Spinal cord (tissue), 10 donors: ENCODE results near the gene DACH2. TPM values are rescaled to one million over a fixed set of nuclear protein-coding genes. Genes with fewer than 3 reads are reported as not detected.

Experiments used
- DNase-seq, 6 donors: peaks; one replicate each; pipeline versions ENCODE4 v3.0.0 to v3.0.0-alpha.2; 2013 to 2015; ENCODE audit warnings: low spot score in 6 of 6, low read depth in 4 of 6
- H3K27ac ChIP-seq: one replicate; pipeline ENCODE4 v1.5.1; 2013; ENCODE audit warnings: low read depth, low read length, control low read depth
- H3K27me3 ChIP-seq: one replicate; pipeline ENCODE4 v1.6.1; 2013; ENCODE audit warnings: low read length; ENCODE audit not compliant: control insufficient read depth, insufficient read depth
- H3K36me3 ChIP-seq: one replicate; pipeline ENCODE4 v1.6.1; 2013; ENCODE audit warnings: low read length; ENCODE audit not compliant: control insufficient read depth, insufficient read depth
- H3K4me1 ChIP-seq: one replicate; pipeline ENCODE4 v1.6.1; 2013; ENCODE audit warnings: low read length; ENCODE audit not compliant: control insufficient read depth, insufficient read depth
- H3K4me3 ChIP-seq: one replicate; pipeline ENCODE4 v1.5.1; 2013; ENCODE audit warnings: low read depth, low read length, control low read depth
- H3K9me3 ChIP-seq: one replicate; pipeline ENCODE4 v1.6.1; 2013; ENCODE audit warnings: low read length; ENCODE audit not compliant: control insufficient read depth, insufficient read depth
- WGBS: methylation state at CpG from one replicate; pipeline ENCODE4 v1.1.5; 2013; ENCODE audit warnings: missing lambda C conversion rate; ENCODE audit not compliant: insufficient coverage; 5-methylcytosine and 5-hydroxymethylcytosine counted together
- polyA plus RNA-seq, 2 donors: library from polyadenylated mRNA; unstranded; fragments of 120-200 nt; gene quantifications; one replicate each; pipeline ENCODE4 v1.2.1, GENCODE V29; 2013; ENCODE audit not compliant: insufficient read length in 2 of 2
- total RNA-seq, 2 donors: library from RNA; depleted of rRNA in 1 of 2; stranded (reverse); fragments of 120-200 nt in 1 of 2; fragments of >200 nt in 1 of 2; gene quantifications; one replicate each; pipeline versions ENCODE4 v1.2.3 to v1.2.4, GENCODE V29; 2013 to 2014
- donor health status: healthy.

DACH2 gene
- total and polyA plus RNA-seq, 4 donors: 5.4 to 9.1 (median 7.8) TPM

GRCh38 chrX:86370927-86371326, 222.7 kb downstream of the DACH2 start:
- WGBS: no CpG with 5 or more reads among the region's 1 CpG

GRCh38 chrX:86379209-86379608, 231.0 kb downstream of the DACH2 start:
- Histone ChIP-seq H3K36me3 (no peaks in the 10 kb centered on the region), H3K4me3 (no peak overlapping the region), H3K27me3 (no peaks in the 10 kb centered on the region), H3K9me3 (no peaks in the 10 kb centered on the region), H3K27ac (no peak overlapping the region), H3K4me1 (no peaks in the 10 kb centered on the region)
- DNase-seq: no peak

More at GRCh38 chrX:86370927-86371326, 222.7 kb downstream of the DACH2 start:
- no peaks in the 10 kb centered on the region for H3K36me3 ChIP-seq
- H3K9me3 ChIP-seq: no peaks in the 10 kb centered on the region
- no peak overlapping the region for H3K27ac ChIP-seq
- H3K4me1 ChIP-seq: no peaks in the 10 kb centered on the region
- no peak for DNase-seq
- no peaks in the 10 kb centered on the region for H3K27me3 ChIP-seq
- H3K4me3 ChIP-seq: no peak overlapping the region

- H3K4me3 ChIP-seq: no peak overlapping the region
- H3K36me3 ChIP-seq: no peaks in the 10 kb centered on the region
- H3K9me3 ChIP-seq: no peaks in the 10 kb centered on the region
- no CpG with 5 or more reads among the region's 3 CpGs for WGBS
- no peak for DNase-seq
- no peaks in the 10 kb centered on the region for H3K4me1 ChIP-seq
- H3K27me3 ChIP-seq: peaks cover 4% of the 10 kb centered on the region
- no peak overlapping the region for H3K27ac ChIP-seq
Observed at GRCh38 chrX:86383681-86384540, 235.7 kb downstream of the DACH2 start.

GRCh38 chrX:86407371-86407770, 259.1 kb downstream of the DACH2 start:
- no peaks in the 10 kb centered on the region for H3K9me3 ChIP-seq
- no peak overlapping the region for H3K27ac ChIP-seq
- WGBS: no CpG with 5 or more reads among the region's 4 CpGs
- no peaks in the 10 kb centered on the region for H3K36me3 ChIP-seq
- no peak overlapping the region for H3K4me3 ChIP-seq
- no peak for DNase-seq
- H3K27me3 ChIP-seq: no peaks in the 10 kb centered on the region
- no peaks in the 10 kb centered on the region for H3K4me1 ChIP-seq

- no peaks in the 10 kb centered on the region for H3K27me3 ChIP-seq
- H3K27ac ChIP-seq: no peak overlapping the region
- no CpG with 5 or more reads among the region's 1 CpG for WGBS
- H3K4me1 ChIP-seq: no peaks in the 10 kb centered on the region
- H3K36me3 ChIP-seq: no peaks in the 10 kb centered on the region
- DNase-seq: peak in 1 of 6 donors; percentile 11
- H3K9me3 ChIP-seq: no peaks in the 10 kb centered on the region
- H3K4me3 ChIP-seq: no peak overlapping the region
Observed at GRCh38 chrX:86421771-86422170, 273.5 kb downstream of the DACH2 start.

- H3K9me3 ChIP-seq: no peaks in the 10 kb centered on the region
- H3K4me1 ChIP-seq: no peaks in the 10 kb centered on the region
- no peaks in the 10 kb centered on the region for H3K27me3 ChIP-seq
- no peak overlapping the region for H3K27ac ChIP-seq
- H3K4me3 ChIP-seq: no peak overlapping the region
- DNase-seq: no peak
- H3K36me3 ChIP-seq: no peaks in the 10 kb centered on the region
Observed at GRCh38 chrX:86436116-86436515, 287.9 kb downstream of the DACH2 start.

- 55% methylated on average over 5 of the region's 5 CpGs for WGBS
- DNase-seq: no peak
- H3K36me3 ChIP-seq: no peaks in the 10 kb centered on the region
- H3K9me3 ChIP-seq: no peaks in the 10 kb centered on the region
- no peaks in the 10 kb centered on the region for H3K27me3 ChIP-seq
- no peak overlapping the region for H3K4me3 ChIP-seq
- H3K27ac ChIP-seq: no peak overlapping the region
- no peaks in the 10 kb centered on the region for H3K4me1 ChIP-seq
Observed at GRCh38 chrX:86455495-86455894, 307.2 kb downstream of the DACH2 start.

GRCh38 chrX:86460760-86461159, 312.5 kb downstream of the DACH2 start:
- DNase-seq: peak in 1 of 6 donors; percentile 1
- no CpG with 5 or more reads among the region's 3 CpGs for WGBS

GRCh38 chrX:86504297-86504696, 356.0 kb downstream of the DACH2 start:
- no CpG with 5 or more reads among the region's 1 CpG for WGBS
- no peak for DNase-seq
- no peak overlapping the region for H3K27ac ChIP-seq
- H3K4me3 ChIP-seq: no peak overlapping the region
- H3K4me1 ChIP-seq: no peaks in the 10 kb centered on the region
- no peaks in the 10 kb centered on the region for H3K9me3 ChIP-seq
- no peaks in the 10 kb centered on the region for H3K27me3 ChIP-seq
- no peaks in the 10 kb centered on the region for H3K36me3 ChIP-seq

More at GRCh38 chrX:86460760-86461159, 312.5 kb downstream of the DACH2 start:
- Histone ChIP-seq H3K27me3 (no peaks in the 10 kb centered on the region), H3K9me3 (no peaks in the 10 kb centered on the region), H3K36me3 (no peaks in the 10 kb centered on the region), H3K4me1 (no peaks in the 10 kb centered on the region), H3K4me3 (no peak overlapping the region), H3K27ac (no peak overlapping the region)

GRCh38 chrX:86507331-86507730, 359.1 kb downstream of the DACH2 start:
- no peaks in the 10 kb centered on the region for H3K27me3 ChIP-seq
- no peak overlapping the region for H3K27ac ChIP-seq
- H3K36me3 ChIP-seq: no peaks in the 10 kb centered on the region
- no peaks in the 10 kb centered on the region for H3K9me3 ChIP-seq
- DNase-seq: no peak
- no peaks in the 10 kb centered on the region for H3K4me1 ChIP-seq
- H3K4me3 ChIP-seq: no peak overlapping the region
- WGBS: no CpG with 5 or more reads among the region's 2 CpGs
